Right lobe of liver (tissue), 6 donors: Measurements from ENCODE around the gene APBB2. TPM values are rescaled to one million over a fixed set of nuclear protein-coding genes. Genes with fewer than 3 reads are reported as not detected.

Experiments
- ATAC-seq, 4 donors: fragments of 200-7000 bp; cut with Tn5 transposase; one replicate each; pipeline ENCODE4 v1.9.1; 2020; ENCODE audit warnings: mild to moderate bottlenecking in 4 of 4, moderate library complexity in 4 of 4
- DNase-seq, 3 donors: peaks; one replicate each; pipeline ENCODE4 v3.0.0-alpha.2; 2020
- H3K27ac ChIP-seq, 3 donors: fragments of 200-600 bp; one replicate each; pipeline ENCODE4 v1.8.0; 2022
- H3K27me3 ChIP-seq, 2 donors: fragments of 200-600 bp; one replicate each; pipeline ENCODE4 v1.8.0; 2022
- H3K36me3 ChIP-seq, 4 donors: fragments of 200-600 bp; sonication (generic) in 1 of 4; one replicate each; pipeline versions ENCODE4 v1.5.1 to v1.8.0; 2017 to 2022; ENCODE audit warnings: control low read depth in 1 of 4
- H3K4me1 ChIP-seq, 4 donors: fragments of 200-600 bp; sonication (generic) in 1 of 4; one replicate each; pipeline versions ENCODE4 v1.5.1 to v1.8.0; 2017 to 2022; ENCODE audit warnings: control low read depth in 1 of 4
- H3K4me3 ChIP-seq, 3 donors: fragments of 200-600 bp; one replicate each; pipeline ENCODE4 v1.8.0; 2022
- H3K9me3 ChIP-seq, 4 donors: fragments of 200-600 bp; sonication (generic) in 1 of 4; one replicate each; pipeline versions ENCODE4 v1.5.1 to v1.8.0; 2017 to 2022; ENCODE audit warnings: control low read depth in 1 of 4
- CTCF ChIP-seq, 4 donors: fragments of 200-600 bp in 3 of 4; fragments of 450-650 bp in 1 of 4; IDR thresholded peaks; one replicate each; pipeline versions ENCODE4 v1.5.1 to v1.8.0; 2016 to 2022; ENCODE audit warnings: antibody characterized with exemption in 4 of 4, mild to moderate bottlenecking in 2 of 4
- POLR2A ChIP-seq: fragments of 450-650 bp; IDR thresholded peaks from one replicate; pipeline ENCODE4 v1.6.1; 2017; ENCODE audit warnings: antibody characterized with exemption, mild to moderate bottlenecking
- WGBS: methylation state at CpG from one replicate; pipeline ENCODE4 v1.1.6; 2018; ENCODE audit warnings: low coverage, low lambda C conversion rate; ENCODE audit not compliant: insufficient coverage; ENCODE audit errors: missing lambda C conversion rate; 5-methylcytosine and 5-hydroxymethylcytosine counted together
- intact Hi-C, 2 donors: fragments of 100-400 bp; cut with DNase I; formaldehyde crosslinking; loops; one replicate each; pipeline versions ENCODE4 v1.11.2 to v1.14.1; 2022
- total RNA-seq, 6 experiments: library from RNA; depleted of rRNA in 2 of 6; stranded (reverse); fragments of >200 nt in 2 of 6; fragmentation: NEBNext Ultra II Directional in 3 of 6; extraction: Animal tissue kit (Norgen Biotek cat#: 25700) in 3 of 6; gene quantifications; one replicate each; pipeline versions ENCODE4 v1.1.0 to v1.2.4, GENCODE V29; 2016 to 2023
- donor health status: DM: no; HTN: yes; CAD: no.
- donor health status: DM: no; HTN: no; CAD: no.
- donor health status: DM: no; HTN: no; CAD: no.
- donor health status: DM: no; HTN: yes; CAD: no.
- donor health status: DM: no; HTN: yes; CAD: no.

The APBB2 gene
- total RNA-seq, 6 experiments from 2014 or later: 14.1 to 27.9 (median 25.1) TPM

- no peaks in the 10 kb centered on the region for H3K27me3 ChIP-seq
- TF ChIP-seq POLR2A: no peak
- TF ChIP-seq CTCF (IDR thresholded peaks at IDR 0.05): no peak
- no peaks in the 10 kb centered on the region for H3K4me1 ChIP-seq
- no peak for DNase-seq
- 72% methylated on average over 3 of the region's 3 CpGs for WGBS
- intact Hi-C loops: no loop called here
- H3K27ac ChIP-seq: no peak overlapping the region
- no peaks in the 10 kb centered on the region for H3K9me3 ChIP-seq
- no peak overlapping the region for H3K4me3 ChIP-seq
- H3K36me3 ChIP-seq: no peaks in the 10 kb centered on the region
- no peak for ATAC-seq
Measured at GRCh38 chr4:40800064-40800463, 414.3 kb downstream of the APBB2 start.

GRCh38 chr4:40789771-40790170, 424.6 kb downstream of the APBB2 start:
- no peak for ATAC-seq
- Histone ChIP-seq H3K4me3 (no peak overlapping the region), H3K27ac (no peak overlapping the region), H3K9me3 (no peaks in the 10 kb centered on the region), H3K4me1 (no peaks in the 10 kb centered on the region), H3K36me3 (no peaks in the 10 kb centered on the region), H3K27me3 (no peaks in the 10 kb centered on the region)
- intact Hi-C loops: no loop called here
- 83% methylated on average over 3 of the region's 3 CpGs for WGBS
- DNase-seq: no peak
- no peak for TF ChIP-seq CTCF (IDR thresholded peaks at IDR 0.05)
- no peak for TF ChIP-seq POLR2A

- Histone ChIP-seq H3K27me3 (no peaks in the 10 kb centered on the region), H3K4me3 (no peak overlapping the region), H3K27ac (no peak overlapping the region), H3K9me3 (no peaks in the 10 kb centered on the region), H3K4me1 (no peaks in the 10 kb centered on the region), H3K36me3 (no peaks in the 10 kb centered on the region)
- TF ChIP-seq POLR2A (no peak), CTCF (IDR thresholded peaks at IDR 0.05) (no peak)
- WGBS: 48% methylated on average over 1 of the region's 1 CpG
- intact Hi-C loops: no loop called here
- ATAC-seq (no peak), DNase-seq (no peak)
Measured at GRCh38 chr4:40789031-40789430, 425.3 kb downstream of the APBB2 start.

- no peak for ATAC-seq
- Histone ChIP-seq H3K27me3 (no peaks in the 10 kb centered on the region), H3K36me3 (no peaks in the 10 kb centered on the region)
Measured at GRCh38 chr4:40788331-40788730, 426.0 kb downstream of the APBB2 start.

More at GRCh38 chr4:40788331-40788730, 426.0 kb downstream of the APBB2 start:
- no peak overlapping the region for H3K4me3 ChIP-seq
- H3K4me1 ChIP-seq: no peaks in the 10 kb centered on the region
- TF ChIP-seq POLR2A: no peak
- no peak for TF ChIP-seq CTCF (IDR thresholded peaks at IDR 0.05)
- no peak overlapping the region for H3K27ac ChIP-seq
- intact Hi-C loops: no loop called here
- no peaks in the 10 kb centered on the region for H3K9me3 ChIP-seq
- DNase-seq: no peak
- 40% methylated on average over 1 of the region's 2 CpGs for whole genome bisulfite sequencing
